Endothelial cell of umbilical vein (primary cell): Measurements from ENCODE around the gene FBXW11. TPM values are rescaled to one million over a fixed set of nuclear protein-coding genes. Genes with fewer than 3 reads are reported as not detected.

Source experiments
- BruUV-seq: library from RNA; stranded (reverse); fragments of 400-500 nt; replicated peaks from 2 replicates; lab custom pipeline; 2021; lab: Mats Ljungman, UMichigan
- CTCF ChIA-PET: fragments of 300-600, 350-600 bp; sonication (Branson Sonifier 250); formaldehyde crosslinking; loops from one replicate; lab custom pipeline; 2021; ENCODE audit warnings: antibody characterized with exemption, inconsistent platforms; lab: Charles Lee
- POLR2A ChIA-PET: fragments of 300-600, 350-600 bp; sonication (Branson Sonifier 250); formaldehyde crosslinking; loops from one replicate; lab custom pipeline; 2021; ENCODE audit warnings: antibody characterized with exemption, inconsistent platforms; lab: Charles Lee
- DNase-seq: peaks from one replicate; pipeline ENCODE4 v3.0.0-alpha.2; 2011; ENCODE audit warnings: low read depth, low spot score
- FAIRE-seq: peaks from 2 replicates; lab custom pipeline; 2011; peaks lifted over from hg19 to GRCh38; lab: Jason Lieb, UNC
- H2AFZ ChIP-seq: 2 replicates; pipeline ENCODE4 v1.6.0; 2012; ENCODE audit warnings: low read depth, low read length, control low read depth, inconsistent platforms
- H3K27ac ChIP-seq: 2 replicates; pipeline ENCODE4 v1.5.1; 2011; ENCODE audit warnings: low read depth, mild to moderate bottlenecking, control low read depth, low read length, moderate library complexity; ENCODE audit not compliant: insufficient read depth
- H3K27me3 ChIP-seq, 2 experiments: 2 replicates each; pipeline versions ENCODE4 v1.6.0 to v1.6.1; 2011; ENCODE audit warnings: low read length in 2 of 2, mixed read lengths in 1 of 2; ENCODE audit not compliant: control insufficient read depth in 2 of 2, insufficient read depth in 2 of 2
- H3K36me3 ChIP-seq, 2 experiments: 2 replicates in 1 of 2; 3 replicates in 1 of 2; pipeline ENCODE4 v1.5.1; 2011; ENCODE audit warnings: low read length in 2 of 2, mild to moderate bottlenecking in 1 of 2, moderate library complexity in 1 of 2; ENCODE audit not compliant: control insufficient read depth in 2 of 2, insufficient read depth in 2 of 2; ENCODE audit errors: extremely low read depth in 1 of 2
- H3K4me1 ChIP-seq: 3 replicates; pipeline ENCODE4 v1.5.1; 2011; ENCODE audit warnings: mild to moderate bottlenecking, low read length; ENCODE audit not compliant: control insufficient read depth, insufficient read depth; ENCODE audit errors: extremely low read depth
- H3K4me2 ChIP-seq: 2 replicates; pipeline ENCODE4 v1.6.1; 2011; ENCODE audit warnings: low read length, control low read depth, mixed read lengths; ENCODE audit not compliant: insufficient read depth
- H3K4me3 ChIP-seq, 3 experiments: fragments of 200-600 bp in 1 of 3; sonication (generic), shearing (Covaris generic) in 1 of 3; replicated peaks in 1 of 3; 2 replicates each; pipeline ENCODE4 v1.5.1; 2011 to 2016; ENCODE audit warnings: control low read depth in 3 of 3, low read length in 3 of 3, mild to moderate bottlenecking in 2 of 3, inconsistent platforms in 1 of 3, low read depth in 1 of 3, moderate library complexity in 1 of 3; ENCODE audit not compliant: insufficient read depth in 1 of 3
- H3K79me2 ChIP-seq: 2 replicates; pipeline ENCODE4 v1.6.0; 2012; ENCODE audit warnings: low read length, inconsistent platforms; ENCODE audit not compliant: control insufficient read depth, insufficient read depth
- H3K9ac ChIP-seq: replicated peaks from 2 replicates; pipeline ENCODE3; 2011; ENCODE audit warnings: low read length, control low read depth; ENCODE audit not compliant: insufficient read depth; ENCODE audit errors: extremely low read depth
- H3K9me1 ChIP-seq: replicated peaks from 3 replicates; pipeline ENCODE4 v1.6.0; 2011; ENCODE audit warnings: mild to moderate bottlenecking, low read length; ENCODE audit not compliant: control insufficient read depth, insufficient read depth; ENCODE audit errors: extremely low read depth
- H3K9me3 ChIP-seq: replicated peaks from 2 replicates; pipeline ENCODE4 v1.5.1; 2012; ENCODE audit warnings: low read length, inconsistent platforms; ENCODE audit not compliant: control insufficient read depth, insufficient read depth
- H4K20me1 ChIP-seq: replicated peaks from 2 replicates; pipeline ENCODE3; 2011; ENCODE audit warnings: mild to moderate bottlenecking, low read length; ENCODE audit not compliant: control insufficient read depth, insufficient read depth; ENCODE audit errors: extremely low read depth
- EZH2 ChIP-seq: IDR thresholded peaks from 2 replicates; pipeline ENCODE4 v1.6.1; 2012; ENCODE audit warnings: borderline replicate concordance, low read depth, mild to moderate bottlenecking, moderate library complexity, low read length, inconsistent platforms; ENCODE audit not compliant: severe bottlenecking
- FOS ChIP-seq: IDR thresholded peaks from 2 replicates; pipeline ENCODE4 v1.6.1; 2011; ENCODE audit warnings: mild to moderate bottlenecking, low read length, moderate library complexity, borderline replicate concordance; ENCODE audit not compliant: insufficient read depth
- GATA2 ChIP-seq: IDR thresholded peaks from 2 replicates; pipeline ENCODE4 v1.7.0; 2011; ENCODE audit warnings: low read depth, mild to moderate bottlenecking, moderate library complexity, mixed read lengths, low read length; ENCODE audit not compliant: insufficient read length, insufficient read depth
- JUN ChIP-seq: IDR thresholded peaks from 2 replicates; pipeline ENCODE4 v1.6.1; 2011; ENCODE audit warnings: borderline replicate concordance, low read depth; ENCODE audit not compliant: insufficient read length, insufficient read depth
- MYC ChIP-seq: IDR thresholded peaks from one replicate; pipeline ENCODE4 v1.6.1; 2011; ENCODE audit warnings: mild to moderate bottlenecking, low read depth, low read length
- POLR2A ChIP-seq: IDR thresholded peaks from 2 replicates; pipeline ENCODE4 v1.6.1; 2012; ENCODE audit warnings: low read depth, mild to moderate bottlenecking, control low read depth, low read length
- POLR2AphosphoS5 ChIP-seq: IDR thresholded peaks from 2 replicates; pipeline ENCODE4 v1.6.1; 2012; ENCODE audit warnings: low read depth, mild to moderate bottlenecking, control low read depth, low read length, moderate library complexity; ENCODE audit not compliant: insufficient read depth
- dilution Hi-C: fragments of 300-500 bp; cut with MboI; formaldehyde crosslinking; loops from one replicate; pipeline ENCODE4 v1.15.0; 2019; ENCODE audit warnings: low sequenced_read_pairs; ENCODE audit not compliant: extremely low pct_ligation_motif_present
- intact Hi-C: fragments of 100-400 bp; cut with micrococcal nuclease; formaldehyde crosslinking; loops from one replicate; pipeline ENCODE4 v1.10.0; 2022
- polyA plus RNA-seq, 4 experiments: library from polyadenylated mRNA; depleted of rRNA in 3 of 4; stranded (reverse) in 3 of 4; unstranded in 1 of 4; fragments of >200 nt; gene quantifications; 2 replicates each; pipeline versions ENCODE4 v1.2.1 to v1.2.3, GENCODE V29; 2011 to 2012; ENCODE audit warnings: missing spikeins in 1 of 4
- total RNA-seq: library from RNA; stranded (reverse); gene quantifications from 2 replicates; pipeline ENCODE4 v1.2.3, GENCODE V29; 2021
- TF ChIP-seq, protein P1 (sequence below): IDR thresholded peaks from 2 replicates; pipeline ENCODE4 v1.6.1; 2011; ENCODE audit not compliant: insufficient read depth, insufficient read length
- TF ChIP-seq, protein P2 (sequence below), 2 donors: IDR thresholded peaks; 1 replicate in 1 of 2; 2 replicates in 1 of 2; pipeline ENCODE4 v1.5.1; 2011; ENCODE audit warnings: low read length in 2 of 2, mild to moderate bottlenecking in 2 of 2, moderate library complexity in 2 of 2, control low read depth in 1 of 2, inconsistent platforms in 1 of 2, low read depth in 1 of 2; ENCODE audit not compliant: insufficient read depth in 1 of 2; ENCODE audit errors: extremely low read depth in 1 of 2

Gene FBXW11
- total and polyA plus RNA-seq, 2 donors (not counting 3 experiments of a cell fraction or from before 2014, with no cell fraction given) = 30.7 to 44.7 TPM

DNA sequence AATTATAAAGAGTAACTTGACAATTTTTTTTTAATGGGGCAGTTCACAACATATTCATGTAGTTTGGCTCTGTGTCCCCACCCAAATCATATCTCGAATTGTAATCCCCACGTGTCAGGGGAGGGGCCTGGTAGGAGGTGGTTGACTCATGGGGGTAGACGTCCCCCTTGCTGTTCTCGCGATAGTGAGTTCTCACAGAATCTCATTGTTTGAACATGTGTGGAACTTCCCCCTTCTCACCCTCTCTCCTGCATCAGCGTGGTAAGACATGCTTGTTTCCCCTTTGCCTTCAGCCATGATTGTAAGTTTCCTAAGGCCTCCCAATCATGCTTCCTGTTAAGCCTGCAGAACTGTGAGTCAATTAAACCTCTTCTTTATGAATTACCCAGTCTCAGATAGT lies 40.7 kb downstream of the FBXW11 start:
- Histone ChIP-seq H3K9me1 (no peaks in the 10 kb centered on the region), H3K27ac (no peak overlapping the region), H4K20me1 (peaks cover 38% of the 10 kb centered on the region), H3K9ac (no peak overlapping the region), H3K4me3 (no peak overlapping the region), H3K79me2 (peaks cover 89% of the 10 kb centered on the region), H3K27me3 (no peaks in the 10 kb centered on the region), H2AFZ (no peak overlapping the region), H3K9me3 (no peaks in the 10 kb centered on the region), H3K4me2 (no peak overlapping the region), H3K4me1 (peaks cover 26% of the 10 kb centered on the region), H3K36me3 (no peaks in the 10 kb centered on the region)
- dilution Hi-C loops = no loop called here
- POLR2A ChIA-PET = no interaction called here
- peak; percentile 19 for DNase-seq
- no peak for FAIRE-seq
- intact Hi-C loops = no loop called here
- no peak for TF ChIP-seq GATA2
- TF ChIP-seq POLR2AphosphoS5 = no peak
- no peak for TF ChIP-seq MYC
- TF ChIP-seq, protein P1, sequence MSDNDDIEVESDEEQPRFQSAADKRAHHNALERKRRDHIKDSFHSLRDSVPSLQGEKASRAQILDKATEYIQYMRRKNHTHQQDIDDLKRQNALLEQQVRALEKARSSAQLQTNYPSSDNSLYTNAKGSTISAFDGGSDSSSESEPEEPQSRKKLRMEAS = no peak
- TF ChIP-seq, protein P2, sequence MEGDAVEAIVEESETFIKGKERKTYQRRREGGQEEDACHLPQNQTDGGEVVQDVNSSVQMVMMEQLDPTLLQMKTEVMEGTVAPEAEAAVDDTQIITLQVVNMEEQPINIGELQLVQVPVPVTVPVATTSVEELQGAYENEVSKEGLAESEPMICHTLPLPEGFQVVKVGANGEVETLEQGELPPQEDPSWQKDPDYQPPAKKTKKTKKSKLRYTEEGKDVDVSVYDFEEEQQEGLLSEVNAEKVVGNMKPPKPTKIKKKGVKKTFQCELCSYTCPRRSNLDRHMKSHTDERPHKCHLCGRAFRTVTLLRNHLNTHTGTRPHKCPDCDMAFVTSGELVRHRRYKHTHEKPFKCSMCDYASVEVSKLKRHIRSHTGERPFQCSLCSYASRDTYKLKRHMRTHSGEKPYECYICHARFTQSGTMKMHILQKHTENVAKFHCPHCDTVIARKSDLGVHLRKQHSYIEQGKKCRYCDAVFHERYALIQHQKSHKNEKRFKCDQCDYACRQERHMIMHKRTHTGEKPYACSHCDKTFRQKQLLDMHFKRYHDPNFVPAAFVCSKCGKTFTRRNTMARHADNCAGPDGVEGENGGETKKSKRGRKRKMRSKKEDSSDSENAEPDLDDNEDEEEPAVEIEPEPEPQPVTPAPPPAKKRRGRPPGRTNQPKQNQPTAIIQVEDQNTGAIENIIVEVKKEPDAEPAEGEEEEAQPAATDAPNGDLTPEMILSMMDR (IDR thresholded peaks at IDR 0.05; ENCODE audit: extremely low read depth in 1 of 2, insufficient read depth in 1 of 2, low read depth in 1 of 2, low read length in 2 of 2) = no peak
- TF ChIP-seq POLR2A = no peak
- BruUV-seq = no TSS peak
- CTCF ChIA-PET = interaction anchor here (0.6 to 1.3 kb wide), 2 partner anchors 53 to 919 kb away, joined by 4 to 5 read pairs; no protein-coding TSS in a partner anchor

DNA sequence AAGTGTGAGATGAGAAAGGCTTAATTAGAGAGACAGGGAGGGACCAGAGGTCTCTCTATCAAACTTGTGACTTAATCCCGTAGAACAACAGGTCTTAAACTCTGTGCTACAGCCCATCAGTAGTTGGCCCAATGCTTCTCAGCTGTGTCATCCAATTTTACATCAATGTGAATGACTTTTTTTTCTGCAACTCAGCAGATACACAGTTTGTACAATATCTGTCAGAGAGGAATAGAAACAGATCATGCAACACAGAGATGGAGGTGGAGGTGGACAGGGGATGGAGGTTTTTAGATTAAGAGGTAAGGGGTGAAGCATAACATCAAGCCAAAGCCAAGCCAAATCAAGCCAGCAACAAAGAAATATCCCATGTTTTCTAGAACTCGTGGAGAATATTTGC lies 43.0 kb downstream of the FBXW11 start:
- no peaks in the 10 kb centered on the region for H3K9me3 ChIP-seq
- no peak overlapping the region for H3K4me3 ChIP-seq
- H3K4me2 ChIP-seq = no peak overlapping the region
- H3K27me3 ChIP-seq = no peaks in the 10 kb centered on the region
- H3K4me1 ChIP-seq = peaks cover 26% of the 10 kb centered on the region
- H3K9ac ChIP-seq = no peak overlapping the region
- H3K79me2 ChIP-seq = peaks cover 88% of the 10 kb centered on the region
- H2AFZ ChIP-seq = no peak overlapping the region
- H3K27ac ChIP-seq = no peak overlapping the region
- BruUV-seq = no TSS peak
- intact Hi-C loops = no loop called here
- H3K9me1 ChIP-seq = no peaks in the 10 kb centered on the region
- no peak for DNase-seq
- ChIA-PET CTCF (interaction anchor here (0.7 to 2.0 kb wide), 2 partner anchors 10 to 52 kb away, joined by 3 to 6 read pairs; no protein-coding TSS in a partner anchor), POLR2A (no interaction called here)
- FAIRE-seq = no peak
- H3K36me3 ChIP-seq = no peaks in the 10 kb centered on the region
- H4K20me1 ChIP-seq = peaks cover 40% of the 10 kb centered on the region
- TF ChIP-seq FOS (no peak), MYC (no peak), POLR2A (no peak), GATA2 (no peak), EZH2 (no peak), POLR2AphosphoS5 (no peak), JUN (no peak)
- TF ChIP-seq, protein P1 = no peak
- TF ChIP-seq, protein P2 (IDR thresholded peaks at IDR 0.05; ENCODE audit: extremely low read depth in 1 of 2, insufficient read depth in 1 of 2, low read depth in 1 of 2, low read length in 2 of 2) = no peak
- dilution Hi-C loops = no loop called here
